BLaER1 treated with 17β-estradiol and CSF1 and Interleukin-3, amounts not matched to agents 10 nM and 100 nM (cell line): ENCODE data around the gene RNU1-3.
"Not testable (repeated sequence)": the region's sequence is repeated elsewhere in the genome, so short reads cannot be mapped to it uniquely, and the experiment has no call there.

Experiments used
- H3K27ac ChIP-seq, 11 experiments: shearing (Covaris generic); formaldehyde crosslinking; 2 replicates each; pipeline ENCODE4 v1.8.1; 2022
- H3K27me3 ChIP-seq, 11 experiments: shearing (Covaris generic); formaldehyde crosslinking; 2 replicates each; pipeline ENCODE4 v1.8.1; 2022
- H3K36me3 ChIP-seq, 11 experiments: shearing (Covaris generic); formaldehyde crosslinking; 2 replicates each; pipeline ENCODE4 v1.8.1; 2022
- H3K4me1 ChIP-seq, 10 experiments: shearing (Covaris generic); formaldehyde crosslinking; 2 replicates each; pipeline ENCODE4 v1.8.1; 2022
- H3K4me2 ChIP-seq, 11 experiments: shearing (Covaris generic); formaldehyde crosslinking; 2 replicates each; pipeline ENCODE4 v1.8.1; 2022
- H3K4me3 ChIP-seq, 10 experiments: shearing (Covaris generic); formaldehyde crosslinking; 2 replicates each; pipeline ENCODE4 v1.8.1; 2022
- H3K9ac ChIP-seq, 11 experiments: shearing (Covaris generic); formaldehyde crosslinking; 2 replicates each; pipeline ENCODE4 v1.8.1; 2022
- H3K9me3 ChIP-seq, 11 experiments: shearing (Covaris generic); formaldehyde crosslinking; replicated peaks in 1 of 11; 2 replicates each; pipeline ENCODE4 v1.8.1; 2022
- H4K20me1 ChIP-seq, 11 experiments: shearing (Covaris generic); formaldehyde crosslinking; 2 replicates each; pipeline ENCODE4 v1.8.1; 2022

The RNU1-3 gene

GRCh38 chr1:16658234-16658633 is 8.5 kb downstream of the RNU1-3 start:
- not testable (repeated sequence) for H3K9ac ChIP-seq, H3K27ac ChIP-seq, H3K9me3 ChIP-seq, H3K4me1 ChIP-seq, H3K4me3 ChIP-seq, H3K27me3 ChIP-seq, H4K20me1 ChIP-seq, H3K4me2 ChIP-seq, H3K36me3 ChIP-seq

GRCh38 chr1:16656981-16657683 is 9.6 kb downstream of the RNU1-3 start:
- not testable (repeated sequence) for H3K4me1 ChIP-seq, H3K27ac ChIP-seq, H4K20me1 ChIP-seq, H3K27me3 ChIP-seq, H3K9me3 ChIP-seq, H3K9ac ChIP-seq, H3K36me3 ChIP-seq, H3K4me3 ChIP-seq, H3K4me2 ChIP-seq

- H3K4me2 ChIP-seq, H3K4me1 ChIP-seq, H3K36me3 ChIP-seq, H3K27me3 ChIP-seq, H3K4me3 ChIP-seq, H3K27ac ChIP-seq, H4K20me1 ChIP-seq, H3K9ac ChIP-seq, H3K9me3 ChIP-seq: not testable (repeated sequence)
Measured at GRCh38 chr1:16656574-16656973, 10.2 kb downstream of the RNU1-3 start.

GRCh38 chr1:16651560-16651959 is 15.2 kb downstream of the RNU1-3 start:
- not testable (repeated sequence) for H3K4me2 ChIP-seq, H4K20me1 ChIP-seq, H3K27me3 ChIP-seq, H3K9me3 ChIP-seq, H3K27ac ChIP-seq, H3K4me1 ChIP-seq, H3K9ac ChIP-seq, H3K4me3 ChIP-seq, H3K36me3 ChIP-seq

GRCh38 chr1:16649960-16650359 is 16.8 kb downstream of the RNU1-3 start:
- H3K27me3 ChIP-seq, H3K27ac ChIP-seq, H3K36me3 ChIP-seq, H3K4me3 ChIP-seq, H3K9me3 ChIP-seq, H3K4me1 ChIP-seq, H4K20me1 ChIP-seq, H3K4me2 ChIP-seq, H3K9ac ChIP-seq: not testable (repeated sequence)

GRCh38 chr1:16649390-16649789 is 17.4 kb downstream of the RNU1-3 start:
- not testable (repeated sequence) for H3K4me3 ChIP-seq, H3K9me3 ChIP-seq, H3K36me3 ChIP-seq, H3K27me3 ChIP-seq, H3K9ac ChIP-seq, H4K20me1 ChIP-seq, H3K4me2 ChIP-seq, H3K27ac ChIP-seq
- peaks cover 8 to 11% (median 10%) of the 10 kb centered on the region in 10 experiments for H3K4me1 ChIP-seq

- H3K9ac ChIP-seq, result not testable (repeated sequence)
Measured at GRCh38 chr1:16648756-16649155, 18.0 kb downstream of the RNU1-3 start.

GRCh38 chr1:16648250-16648649 is 18.5 kb downstream of the RNU1-3 start:
- not testable (repeated sequence) for H3K9me3 ChIP-seq, H3K36me3 ChIP-seq, H3K4me3 ChIP-seq, H3K27me3 ChIP-seq, H3K27ac ChIP-seq, H3K4me2 ChIP-seq, H3K9ac ChIP-seq
- Histone ChIP-seq H3K4me1 (peaks cover 15 to 19% (median 17%) of the 10 kb centered on the region in 10 experiments), H4K20me1 (peaks cover 0 to 10% (median under 1%) of the 10 kb centered on the region in 11 experiments; a peak in 6 of 22 replicates)

More at GRCh38 chr1:16648756-16649155, 18.0 kb downstream of the RNU1-3 start:
- H4K20me1 ChIP-seq, H3K4me2 ChIP-seq, H3K9me3 ChIP-seq, H3K27me3 ChIP-seq, H3K4me3 ChIP-seq, H3K27ac ChIP-seq, H3K36me3 ChIP-seq: not testable (repeated sequence)
- H3K4me1 ChIP-seq, result peaks cover 10 to 14% (median 12%) of the 10 kb centered on the region in 10 experiments

GRCh38 chr1:16647179-16648176 is 19.3 kb downstream of the RNU1-3 start:
- not testable (repeated sequence) for H3K36me3 ChIP-seq, H3K4me3 ChIP-seq, H3K27me3 ChIP-seq, H3K9me3 ChIP-seq, H3K9ac ChIP-seq, H3K4me2 ChIP-seq, H3K27ac ChIP-seq
- peaks cover 23 to 27% (median 25%) of the 10 kb centered on the region in 10 experiments for H3K4me1 ChIP-seq
- peaks cover 0 to 18% (median 8%) of the 10 kb centered on the region in 11 experiments; a peak in 12 of 22 replicates for H4K20me1 ChIP-seq

GRCh38 chr1:16646716-16647115 is 20.0 kb downstream of the RNU1-3 start:
- not testable (repeated sequence) for H3K27me3 ChIP-seq, H3K27ac ChIP-seq, H3K4me3 ChIP-seq, H3K9ac ChIP-seq, H3K4me2 ChIP-seq, H3K9me3 ChIP-seq
- Histone ChIP-seq H3K4me1 (peaks cover 26 to 32% (median 30%) of the 10 kb centered on the region in 10 experiments), H3K36me3 (peaks cover 0 to 14% (median 5%) of the 10 kb centered on the region in 11 experiments; a peak in 6 of 22 replicates), H4K20me1 (peaks cover 0 to 26% (median 15%) of the 10 kb centered on the region in 11 experiments; a peak in 13 of 22 replicates)

- not testable (repeated sequence) for H3K9ac ChIP-seq, H3K4me3 ChIP-seq, H3K4me2 ChIP-seq, H3K9me3 ChIP-seq, H3K27ac ChIP-seq, H3K27me3 ChIP-seq
- Histone ChIP-seq H3K36me3 (peaks cover 0 to 17% (median 8%) of the 10 kb centered on the region in 11 experiments; a peak in 10 of 22 replicates), H3K4me1 (peaks cover 26 to 32% (median 30%) of the 10 kb centered on the region in 10 experiments), H4K20me1 (peaks cover 0 to 31% (median 15%) of the 10 kb centered on the region in 11 experiments; a peak in 13 of 22 replicates)
Measured at GRCh38 chr1:16646061-16646664, 20.6 kb downstream of the RNU1-3 start.

GRCh38 chr1:16645271-16646060 is 21.3 kb downstream of the RNU1-3 start:
- Histone ChIP-seq H3K27ac (peak overlapping the region; percentile 73 to 89 (median 82); a peak in 21 of 22 replicates), H3K9ac (peak overlapping the region; percentile 81 to 91 (median 88)), H3K4me2 (peak overlapping the region; percentile 87 to 96 (median 92)), H4K20me1 (peaks cover 0 to 38% (median 22%) of the 10 kb centered on the region in 11 experiments; a peak in 15 of 22 replicates), H3K4me1 (peaks cover 26 to 32% (median 30%) of the 10 kb centered on the region in 10 experiments), H3K36me3 (peaks cover 0 to 22% (median 9%) of the 10 kb centered on the region in 11 experiments; a peak in 11 of 22 replicates), H3K4me3 (peak overlapping the region in 9 of 10 experiments; percentile 72 to 82 (median 76); a peak in 15 of 20 replicates)
- H3K27me3 ChIP-seq, H3K9me3 ChIP-seq: not testable (repeated sequence)
